GM18907 (cell line): ENCODE results near the gene REM2.
"Not testable (repeated sequence)": the region's sequence is repeated elsewhere in the genome, so short reads cannot be mapped to it uniquely, and the experiment has no call there.

ENCODE experiments used
- ATAC-seq: cut with Tn5 transposase; IDR thresholded peaks from one replicate; pipeline ENCODE4 v1.9.1; 2021; ENCODE audit warnings: mild to moderate bottlenecking, moderate library complexity; ENCODE audit not compliant: unreplicated experiment

The REM2 gene

DNA sequence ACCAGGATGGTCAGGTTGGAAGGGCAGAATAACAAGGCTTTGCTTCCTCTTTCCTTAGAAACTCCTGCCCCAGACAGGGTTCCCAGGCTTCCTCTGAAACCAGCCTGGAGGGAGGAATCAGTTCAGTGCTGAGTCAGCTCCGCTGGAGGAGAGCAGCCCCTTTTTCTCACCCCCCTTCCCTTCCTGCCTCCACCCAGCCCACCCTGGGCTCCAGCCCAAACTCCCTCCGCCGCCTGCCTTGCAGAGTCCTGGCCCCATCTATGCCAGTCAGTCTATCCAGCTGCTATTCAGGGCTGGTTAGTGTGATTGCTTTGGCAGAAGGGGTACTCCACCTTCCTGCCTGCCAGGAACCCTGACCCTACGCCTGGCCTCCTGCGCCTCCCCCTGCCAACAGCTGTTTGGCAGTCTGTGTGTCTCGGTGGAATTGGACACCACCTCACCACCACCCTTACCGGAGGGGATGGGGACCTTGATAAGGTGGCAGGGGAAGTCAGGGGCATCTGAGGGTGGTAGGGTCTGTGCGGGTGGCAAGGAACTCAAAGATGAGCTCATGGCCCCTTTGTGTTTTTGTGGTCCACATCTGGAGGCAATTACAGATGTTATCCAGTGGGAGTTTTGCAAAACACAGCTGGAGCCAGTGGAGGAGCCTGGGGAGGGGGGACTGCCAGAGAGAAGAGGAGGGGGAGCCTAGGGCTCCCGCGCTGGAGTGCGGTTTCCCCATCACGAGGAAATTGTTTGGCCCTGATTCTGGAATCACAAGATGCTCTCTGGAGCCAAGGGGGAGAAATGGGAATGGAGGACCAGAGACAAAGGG lies 34.5 kb upstream of the REM2 start:
- ATAC-seq = no peak

DNA sequence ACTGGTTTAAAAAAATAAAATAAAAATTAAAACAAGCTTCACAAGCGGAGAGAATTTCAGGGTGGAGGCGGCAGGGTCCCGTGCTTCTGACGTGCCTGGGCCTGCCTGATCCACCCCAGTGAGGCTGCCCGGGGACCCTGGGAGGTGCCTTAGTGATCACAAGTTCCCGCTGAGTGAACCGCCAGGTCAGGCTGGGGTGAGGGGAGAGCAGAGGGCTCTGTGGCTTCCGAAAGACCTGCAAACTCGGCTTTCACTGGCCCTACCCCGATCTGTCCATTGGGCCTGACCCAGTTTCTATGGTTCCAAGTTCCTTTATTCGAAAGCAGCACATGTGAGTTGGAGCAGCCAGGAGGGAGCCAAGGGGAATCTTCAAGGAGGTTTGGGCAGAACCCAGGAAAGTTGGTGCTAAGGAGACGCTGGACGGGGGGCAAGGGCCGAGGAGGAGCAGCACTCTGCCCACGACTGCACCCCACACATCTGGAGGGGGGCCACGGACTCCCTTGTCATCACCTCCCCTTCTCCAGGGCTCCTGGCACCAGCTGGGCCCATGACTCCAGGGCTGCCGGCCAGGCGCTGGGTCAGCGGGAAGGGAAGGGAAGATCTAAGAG lies 33.7 kb upstream of the REM2 start:
- ATAC-seq = no peak

- no peak for ATAC-seq
Measured at GRCh38 chr14:22850944-22851764, 31.9 kb upstream of the REM2 start.

- ATAC-seq = not testable (repeated sequence)
Measured at GRCh38 chr14:22852178-22852577, 30.8 kb upstream of the REM2 start.

DNA sequence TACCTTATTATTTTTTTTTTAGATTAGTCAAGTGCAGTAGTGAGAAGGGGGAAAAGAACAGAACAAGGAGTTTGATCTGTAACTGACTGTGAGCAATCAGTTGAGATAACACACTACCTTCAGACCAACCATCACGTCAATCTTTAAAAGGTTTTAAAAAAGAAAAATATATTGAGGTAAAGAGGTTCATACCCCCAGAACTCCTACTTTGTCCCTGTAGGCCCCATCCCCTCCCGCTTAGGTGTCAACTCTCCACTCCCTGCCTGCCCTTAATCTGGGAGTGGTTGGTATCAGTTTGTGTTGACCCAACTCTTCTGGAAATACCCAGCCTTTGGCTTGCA lies 30.5 kb upstream of the REM2 start:
- ATAC-seq = no peak

DNA sequence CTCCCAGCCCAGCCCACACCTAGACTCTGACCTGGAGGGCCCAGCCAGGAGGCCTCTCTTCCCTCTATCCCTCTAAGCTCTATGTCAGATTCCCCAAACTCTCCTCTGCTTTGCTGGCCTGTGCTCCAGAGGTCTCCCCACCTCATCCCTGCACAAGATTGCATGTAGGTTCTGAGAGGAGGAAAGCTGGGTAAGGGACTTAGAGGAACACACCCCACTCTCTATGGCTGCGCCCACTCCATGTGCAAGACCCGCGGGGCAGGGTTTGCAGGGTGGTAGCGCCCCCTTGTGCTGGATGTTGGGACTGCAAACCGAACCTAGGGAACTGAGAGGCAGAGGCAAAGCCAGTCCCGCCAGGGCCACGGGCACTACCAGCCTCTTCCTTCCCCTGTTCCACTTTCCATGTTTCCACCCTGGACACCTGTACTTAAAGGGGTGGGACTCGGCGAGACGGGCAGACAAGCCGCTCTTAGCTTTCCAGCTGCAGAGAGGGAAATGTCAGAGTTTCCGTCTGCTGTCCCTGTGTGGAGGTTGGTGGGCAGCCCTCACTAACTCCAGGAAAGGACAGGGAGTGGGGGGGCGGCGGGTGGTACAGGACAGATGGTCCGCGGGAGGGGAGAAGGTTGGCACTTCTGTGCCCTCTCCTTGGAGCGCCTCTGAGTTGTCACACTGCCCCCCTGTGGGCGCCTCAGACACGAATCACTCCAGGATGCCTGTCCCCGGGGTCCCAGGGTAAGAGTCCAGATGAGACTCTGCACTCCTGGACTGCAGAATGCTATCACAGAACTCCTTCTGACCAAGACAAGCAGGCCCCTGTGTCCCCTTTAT lies 29.9 kb upstream of the REM2 start:
- ATAC-seq = peak; percentile 67

DNA sequence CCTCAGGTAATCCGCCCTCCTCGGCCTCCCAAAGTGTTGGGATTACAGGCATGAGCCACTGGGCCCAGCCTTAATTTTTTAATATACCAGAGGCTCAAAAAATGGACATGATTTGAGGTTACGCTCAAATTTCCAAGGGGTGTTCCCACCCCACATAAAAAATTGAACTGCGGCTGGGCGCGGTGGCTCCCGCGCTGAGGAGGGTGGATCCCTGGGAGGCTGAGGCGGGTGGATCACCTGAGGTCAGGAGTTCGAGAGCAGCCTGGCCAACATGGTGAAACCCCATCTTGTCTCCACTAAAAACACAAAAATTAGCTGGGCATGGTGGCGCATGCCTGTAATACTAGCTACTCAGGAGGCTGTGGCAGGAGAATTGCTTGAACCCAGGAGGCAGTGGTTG lies 28.7 kb upstream of the REM2 start:
- ATAC-seq = not testable (repeated sequence)

- ATAC-seq = no peak
Measured at GRCh38 chr14:22854963-22855724, 27.9 kb upstream of the REM2 start.

DNA sequence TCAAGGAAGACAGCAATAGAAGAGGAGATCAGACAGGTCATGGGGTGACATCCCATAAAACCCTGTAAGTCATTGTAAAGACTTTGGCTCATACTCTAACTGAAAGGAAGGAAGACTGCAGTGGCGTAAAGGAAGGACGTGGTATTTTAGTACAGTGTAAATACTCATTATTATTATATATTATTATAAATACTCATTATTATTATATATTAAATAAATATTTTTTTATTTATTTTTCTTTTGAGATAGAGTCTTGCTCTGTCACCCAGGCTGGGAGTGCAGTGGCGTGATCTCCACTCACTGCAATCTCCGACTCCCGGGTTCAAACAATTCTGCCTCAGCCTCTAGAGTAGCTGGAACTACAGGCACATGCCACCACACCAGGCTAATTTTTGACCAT lies 26.6 kb upstream of the REM2 start:
- no peak for ATAC-seq

DNA sequence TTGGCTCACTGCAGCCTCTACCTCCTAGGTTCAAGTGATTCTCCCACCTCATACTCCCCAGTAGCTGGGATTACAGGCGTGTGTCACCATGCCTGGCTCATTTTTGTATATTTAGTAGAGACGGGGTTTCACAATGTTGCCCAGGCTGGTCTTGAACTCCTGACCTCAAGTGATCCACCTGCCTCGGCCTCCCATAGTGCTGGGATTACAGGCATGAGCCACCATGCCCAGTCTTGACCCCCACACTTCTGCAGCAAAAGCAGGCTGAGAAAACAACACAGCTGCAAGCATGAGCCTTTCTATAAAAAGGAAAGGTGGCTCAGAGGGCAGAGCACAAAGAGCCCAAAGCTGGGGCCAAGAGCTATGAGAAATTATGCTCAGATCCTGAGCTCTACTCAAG lies 22.6 kb upstream of the REM2 start:
- ATAC-seq = not testable (repeated sequence)

DNA sequence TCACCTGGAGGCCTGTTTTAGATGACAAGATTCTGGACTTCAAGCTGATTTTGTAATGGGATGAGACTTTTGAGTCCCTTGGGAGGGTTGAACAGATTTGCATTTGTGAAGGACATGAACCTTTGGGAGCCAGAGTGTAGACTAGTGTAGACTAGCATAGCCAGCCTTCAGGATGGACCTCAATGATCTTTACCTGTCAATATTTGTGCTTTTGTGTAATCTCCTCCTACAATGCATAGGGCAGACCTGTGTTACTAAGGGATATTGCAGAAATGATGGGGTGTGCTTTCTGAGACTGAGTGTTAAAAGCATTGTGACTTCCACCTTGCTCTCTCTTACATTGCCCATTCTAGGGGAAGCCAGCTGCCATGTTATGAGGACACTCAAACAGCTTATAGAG lies 21.4 kb upstream of the REM2 start:
- no peak for ATAC-seq

- no peak for ATAC-seq
Measured at GRCh38 chr14:22864979-22865378, 18.0 kb upstream of the REM2 start.

- no peak for ATAC-seq
Measured at GRCh38 chr14:22865424-22866405, 17.3 kb upstream of the REM2 start.

- no peak for ATAC-seq
Measured at GRCh38 chr14:22866874-22867273, 16.1 kb upstream of the REM2 start.

- ATAC-seq = peak; percentile 40
Measured at GRCh38 chr14:22870811-22871223, 12.2 kb upstream of the REM2 start.

- peak; percentile 84 for ATAC-seq
Measured at GRCh38 chr14:22871224-22872032, 11.6 kb upstream of the REM2 start, which contains the start of gene LRP10. Gene LRP10 (plus strand): TSS chr14:22871740. CDS start chr14:22872304, 564 bp downstream.

GRCh38 chr14:22872033-22872832 lies 10.8 kb upstream of the REM2 start:
- peak; percentile 22 for ATAC-seq
